PC-9 (cell line): Measurements from ENCODE around the gene NSMCE4A. TPM values are rescaled to one million over a fixed set of nuclear protein-coding genes. Genes with fewer than 3 reads are reported as not detected.

Source experiments
- BruUV-seq: library from RNA; stranded (reverse); fragments of 400-500 nt; replicated peaks from 2 replicates; lab custom pipeline; 2021; lab: Mats Ljungman, UMichigan
- CTCF ChIA-PET: fragments of 300-600 bp; sonication (Branson Sonifier 250); formaldehyde crosslinking; loops from one replicate; lab custom pipeline; 2022; ENCODE audit warnings: antibody characterized with exemption; lab: Charles Lee
- POLR2A ChIA-PET: fragments of 300-600 bp; sonication (Branson Sonifier 250); formaldehyde crosslinking; loops from one replicate; lab custom pipeline; 2022; ENCODE audit warnings: antibody characterized with exemption; ENCODE audit not compliant: unreplicated experiment; lab: Charles Lee
- DNase-seq, 2 experiments: peaks; one replicate each; pipeline versions ENCODE4 v3.0.0 to v3.0.0-alpha.2; 2015 to 2022; ENCODE audit warnings: mixed read lengths in 1 of 2
- H2AFZ ChIP-seq: fragments of 200-600 bp; sonication (generic); 2 replicates; pipeline ENCODE4 v1.8.1; 2017; ENCODE audit warnings: antibody characterized with exemption
- H3F3A ChIP-seq: fragments of 200-600 bp; sonication (generic); 2 replicates; pipeline ENCODE4 v1.8.1; 2017; ENCODE audit warnings: antibody characterized with exemption, mild to moderate bottlenecking, low read depth; ENCODE audit not compliant: insufficient read depth
- H3K27ac ChIP-seq: fragments of 200-600 bp; sonication (generic); 2 replicates; pipeline ENCODE4 v1.6.1; 2016; ENCODE audit warnings: mixed run types
- H3K27me3 ChIP-seq: fragments of 200-600 bp; sonication (generic); 2 replicates; pipeline ENCODE4 v1.6.1; 2016; ENCODE audit warnings: low read depth, mixed run types; ENCODE audit not compliant: insufficient read depth
- H3K36me3 ChIP-seq: fragments of 200-600 bp; sonication (generic); 2 replicates; pipeline ENCODE4 v1.6.1; 2016; ENCODE audit warnings: low read depth, mixed run types
- H3K4me1 ChIP-seq: fragments of 200-600 bp; sonication (generic); replicated peaks from 2 replicates; pipeline ENCODE4 v1.6.1; 2016; ENCODE audit warnings: mixed run types; ENCODE audit not compliant: insufficient read depth
- H3K4me2 ChIP-seq: fragments of 200-600 bp; sonication (generic); 2 replicates; pipeline ENCODE4 v1.6.1; 2017; ENCODE audit warnings: mixed run types
- H3K4me3 ChIP-seq: fragments of 200-600 bp; sonication (generic); 2 replicates; pipeline ENCODE4 v1.6.1; 2016; ENCODE audit warnings: mixed run types
- H3K79me2 ChIP-seq: fragments of 200-600 bp; sonication (generic); 2 replicates; pipeline ENCODE4 v1.6.1; 2017; ENCODE audit warnings: low read depth, mixed run types
- H3K9me2 ChIP-seq: fragments of 200-600 bp; sonication (generic); 2 replicates; pipeline ENCODE4 v1.8.1; 2017; ENCODE audit warnings: mild to moderate bottlenecking; ENCODE audit not compliant: insufficient read depth
- H3K9me3 ChIP-seq: fragments of 200-600 bp; sonication (generic); 2 replicates; pipeline ENCODE4 v1.8.1; 2016; ENCODE audit warnings: low read depth; ENCODE audit not compliant: insufficient read depth
- H4K20me1 ChIP-seq: fragments of 200-600 bp; sonication (generic); 2 replicates; pipeline ENCODE4 v1.8.1; 2017; ENCODE audit not compliant: insufficient read depth
- EZH2 ChIP-seq: fragments of 200-600 bp; sonication (generic); IDR thresholded peaks from 2 replicates; pipeline ENCODE4 v1.8.0; 2017; ENCODE audit warnings: antibody characterized with exemption, low read depth
- intact Hi-C: fragments of 100-400 bp; cut with micrococcal nuclease; formaldehyde crosslinking; loops from one replicate; pipeline ENCODE4 v1.10.0; 2022; ENCODE audit not compliant: unreplicated experiment
- total RNA-seq: library from RNA; stranded (reverse); gene quantifications from 2 replicates; pipeline ENCODE4 v1.2.3, GENCODE V29; 2021
- TF ChIP-seq, protein P1 (sequence below): fragments of 200-600 bp; sonication (generic); conservative IDR thresholded peaks from 2 replicates; pipeline ENCODE4 v1.6.1; 2017; ENCODE audit warnings: mixed run types, antibody characterized with exemption, mild to moderate bottlenecking, moderate library complexity

The NSMCE4A gene
- total RNA-seq, 1 experiment from 2014 or later = 26.8 TPM

- no peaks in the 10 kb centered on the region for H3K27me3 ChIP-seq
- no peak for DNase-seq
- H3K4me1 ChIP-seq = no peaks in the 10 kb centered on the region
- no peaks in the 10 kb centered on the region for H3K9me3 ChIP-seq
- no peak overlapping the region for H3K27ac ChIP-seq
- H2AFZ ChIP-seq = no peak overlapping the region
- H3K4me2 ChIP-seq = no peak overlapping the region
- no peak overlapping the region for H3K4me3 ChIP-seq
- peaks cover 7% of the 10 kb centered on the region for H3F3A ChIP-seq
- H3K9me2 ChIP-seq = no peaks in the 10 kb centered on the region
- no peaks in the 10 kb centered on the region for H3K36me3 ChIP-seq
- intact Hi-C loops = no loop called here
- ChIA-PET POLR2A (no interaction called here), CTCF (no interaction called here)
- H3K79me2 ChIP-seq = no peaks in the 10 kb centered on the region
- no TSS peak for BruUV-seq
- H4K20me1 ChIP-seq = no peaks in the 10 kb centered on the region
- TF ChIP-seq EZH2 = no peak
These were observed 39.7 kb upstream of the NSMCE4A start for GRCh38 chr10:122014652-122015248.

DNA sequence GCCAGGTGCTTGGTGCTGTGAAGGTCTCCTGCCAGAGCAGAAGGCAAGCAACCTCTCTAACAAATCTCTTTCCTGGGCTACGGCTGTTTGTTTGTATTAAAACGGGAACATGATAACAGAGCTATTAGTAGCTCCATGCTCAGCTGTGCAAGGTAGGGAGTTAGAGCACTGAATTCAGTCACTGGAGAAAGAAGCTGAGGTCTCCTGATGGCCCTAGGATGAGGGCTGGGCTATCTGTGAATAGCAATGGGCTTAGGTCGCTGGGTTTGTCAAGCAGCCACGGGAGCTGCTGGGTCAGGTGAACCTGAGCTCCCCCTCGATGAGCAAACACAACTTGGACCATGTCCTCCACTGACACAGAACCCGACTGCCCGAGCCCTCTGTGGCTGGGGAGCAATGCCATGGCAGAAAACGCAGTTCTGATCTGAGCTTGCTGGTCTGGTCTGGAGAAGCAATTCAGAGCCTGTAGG, 38.3 kb upstream of the NSMCE4A start:
- Histone ChIP-seq H3K4me2 (no peak overlapping the region), H3K27ac (no peak overlapping the region), H4K20me1 (no peaks in the 10 kb centered on the region), H2AFZ (no peak overlapping the region), H3K36me3 (no peaks in the 10 kb centered on the region), H3K9me3 (no peaks in the 10 kb centered on the region), H3K9me2 (no peaks in the 10 kb centered on the region), H3K4me1 (no peaks in the 10 kb centered on the region), H3K4me3 (no peak overlapping the region), H3K27me3 (no peaks in the 10 kb centered on the region), H3K79me2 (no peaks in the 10 kb centered on the region), H3F3A (no peaks in the 10 kb centered on the region)
- DNase-seq = no peak
- no TSS peak for BruUV-seq
- ChIA-PET CTCF (interaction anchor here (0.5 kb wide), 1 partner anchor 95 kb away, joined by 6 read pairs; no protein-coding TSS in a partner anchor), POLR2A (no interaction called here)
- TF ChIP-seq, protein P1, sequence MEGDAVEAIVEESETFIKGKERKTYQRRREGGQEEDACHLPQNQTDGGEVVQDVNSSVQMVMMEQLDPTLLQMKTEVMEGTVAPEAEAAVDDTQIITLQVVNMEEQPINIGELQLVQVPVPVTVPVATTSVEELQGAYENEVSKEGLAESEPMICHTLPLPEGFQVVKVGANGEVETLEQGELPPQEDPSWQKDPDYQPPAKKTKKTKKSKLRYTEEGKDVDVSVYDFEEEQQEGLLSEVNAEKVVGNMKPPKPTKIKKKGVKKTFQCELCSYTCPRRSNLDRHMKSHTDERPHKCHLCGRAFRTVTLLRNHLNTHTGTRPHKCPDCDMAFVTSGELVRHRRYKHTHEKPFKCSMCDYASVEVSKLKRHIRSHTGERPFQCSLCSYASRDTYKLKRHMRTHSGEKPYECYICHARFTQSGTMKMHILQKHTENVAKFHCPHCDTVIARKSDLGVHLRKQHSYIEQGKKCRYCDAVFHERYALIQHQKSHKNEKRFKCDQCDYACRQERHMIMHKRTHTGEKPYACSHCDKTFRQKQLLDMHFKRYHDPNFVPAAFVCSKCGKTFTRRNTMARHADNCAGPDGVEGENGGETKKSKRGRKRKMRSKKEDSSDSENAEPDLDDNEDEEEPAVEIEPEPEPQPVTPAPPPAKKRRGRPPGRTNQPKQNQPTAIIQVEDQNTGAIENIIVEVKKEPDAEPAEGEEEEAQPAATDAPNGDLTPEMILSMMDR = no peak
- no peak for TF ChIP-seq EZH2
- intact Hi-C loops = no loop called here

DNA sequence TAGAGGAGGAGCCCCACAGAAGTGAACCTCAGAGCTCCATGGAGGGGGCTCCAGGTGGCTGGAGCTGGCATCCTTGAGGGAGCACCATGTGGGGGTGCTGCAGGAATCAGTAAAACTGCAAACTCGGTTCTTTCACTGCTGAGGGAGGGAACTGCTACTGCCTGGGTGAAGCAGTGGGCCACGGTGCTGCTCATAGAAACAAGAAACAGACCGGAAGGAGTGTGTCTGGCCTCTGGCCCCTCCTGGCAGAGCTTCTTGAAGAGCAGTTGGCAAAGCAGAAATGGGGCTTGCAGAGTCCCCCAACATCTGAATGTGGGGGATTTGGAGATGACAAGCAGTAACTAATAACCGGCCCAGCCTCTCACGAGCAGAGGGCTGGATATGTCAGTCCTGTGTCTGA, 37.7 kb upstream of the NSMCE4A start:
- no peak overlapping the region for H3K27ac ChIP-seq
- H4K20me1 ChIP-seq = no peaks in the 10 kb centered on the region
- no peak overlapping the region for H2AFZ ChIP-seq
- ChIA-PET CTCF (interaction anchor here (0.5 kb wide), 1 partner anchor 96 kb away, joined by 6 read pairs; no protein-coding TSS in a partner anchor), POLR2A (no interaction called here)
- no peaks in the 10 kb centered on the region for H3F3A ChIP-seq
- no peak overlapping the region for H3K4me3 ChIP-seq
- H3K4me2 ChIP-seq = no peak overlapping the region
- no peaks in the 10 kb centered on the region for H3K4me1 ChIP-seq
- DNase-seq = no peak
- no peaks in the 10 kb centered on the region for H3K9me2 ChIP-seq
- TF ChIP-seq EZH2 = no peak
- TF ChIP-seq, protein P1 = no peak
- no peaks in the 10 kb centered on the region for H3K36me3 ChIP-seq
- no peaks in the 10 kb centered on the region for H3K9me3 ChIP-seq
- no peaks in the 10 kb centered on the region for H3K79me2 ChIP-seq
- intact Hi-C loops = no loop called here
- no peaks in the 10 kb centered on the region for H3K27me3 ChIP-seq
- BruUV-seq = no TSS peak
